CD14-positive monocyte (primary cell): ENCODE data around the gene PTPRD. TPM values are rescaled to one million over a fixed set of nuclear protein-coding genes. Genes with fewer than 3 reads are reported as not detected.

Source experiments
- DNase-seq, 3 donors: peaks; one replicate each; pipeline ENCODE4 v3.0.0-alpha.2; 2011 to 2022
- H2AFZ ChIP-seq: 2 replicates; pipeline ENCODE4 v1.6.0; 2012; ENCODE audit warnings: mild to moderate bottlenecking, low read depth, low read length, inconsistent platforms; ENCODE audit not compliant: insufficient read depth, poor library complexity, severe bottlenecking
- H3K27ac ChIP-seq, 2 donors: 1 replicate in 1 of 2; 2 replicates in 1 of 2; pipeline ENCODE4 v1.5.1; 2012 to 2013; ENCODE audit warnings: low read length in 2 of 2, control low read depth in 1 of 2, inconsistent platforms in 1 of 2, low read depth in 1 of 2, mild to moderate bottlenecking in 1 of 2
- H3K27me3 ChIP-seq, 2 donors: one replicate each; pipeline versions ENCODE4 v1.6.0 to v1.6.1; 2011 to 2013; ENCODE audit warnings: low read length in 2 of 2; ENCODE audit not compliant: control insufficient read depth in 2 of 2, insufficient read depth in 2 of 2
- H3K36me3 ChIP-seq, 2 donors: replicated peaks in 1 of 2; 1 replicate in 1 of 2; 2 replicates in 1 of 2; pipeline versions ENCODE4 v1.5.1 to v1.6.1; 2012 to 2013; ENCODE audit warnings: low read length in 2 of 2, control low read depth in 1 of 2, inconsistent platforms in 1 of 2, mild to moderate bottlenecking in 1 of 2; ENCODE audit not compliant: insufficient read depth in 2 of 2, control insufficient read depth in 1 of 2
- H3K4me1 ChIP-seq, 2 donors: 1 replicate in 1 of 2; 2 replicates in 1 of 2; pipeline versions ENCODE4 v1.5.1 to v1.6.1; 2012 to 2013; ENCODE audit warnings: low read length in 2 of 2, control low read depth in 1 of 2, inconsistent platforms in 1 of 2, mild to moderate bottlenecking in 1 of 2, moderate library complexity in 1 of 2; ENCODE audit not compliant: insufficient read depth in 2 of 2, control insufficient read depth in 1 of 2
- H3K4me2 ChIP-seq: replicated peaks from 2 replicates; pipeline ENCODE3; 2012; ENCODE audit warnings: low read length, moderate library complexity, mild to moderate bottlenecking; ENCODE audit not compliant: poor library complexity, severe bottlenecking; ENCODE audit errors: extremely low read depth
- H3K4me3 ChIP-seq, 3 experiments: fragments of 200-600 bp in 1 of 3; sonication (generic) in 1 of 3; replicated peaks in 1 of 3; 1 replicate in 2 of 3; 2 replicates in 1 of 3; pipeline ENCODE4 v1.5.1; 2011 to 2013; ENCODE audit warnings: low read length in 3 of 3, mild to moderate bottlenecking in 3 of 3, control low read depth in 2 of 3, low read depth in 2 of 3, inconsistent platforms in 1 of 3, moderate library complexity in 1 of 3
- H3K79me2 ChIP-seq: 2 replicates; pipeline ENCODE4 v1.6.0; 2012; ENCODE audit warnings: mild to moderate bottlenecking, control low read depth, inconsistent platforms, low read length, moderate library complexity; ENCODE audit not compliant: insufficient read depth
- H3K9ac ChIP-seq: 2 replicates; pipeline ENCODE4 v1.6.0; 2017; ENCODE audit warnings: low read length, mild to moderate bottlenecking; ENCODE audit not compliant: insufficient read depth, poor library complexity, severe bottlenecking
- H3K9me3 ChIP-seq, 2 donors: replicated peaks in 1 of 2; 1 replicate in 1 of 2; 2 replicates in 1 of 2; pipeline versions ENCODE4 v1.5.1 to v1.6.1; 2012 to 2013; ENCODE audit warnings: low read length in 2 of 2, control low read depth in 1 of 2; ENCODE audit not compliant: control insufficient read depth in 1 of 2, insufficient read depth in 1 of 2
- H4K20me1 ChIP-seq: 2 replicates; pipeline ENCODE4 v1.6.0; 2012; ENCODE audit warnings: mild to moderate bottlenecking, low read length, control low read depth, moderate library complexity; ENCODE audit not compliant: insufficient read depth
- H3K27ac Mint-ChIP-seq, 7 donors: one replicate each; pipeline ENCODE4 v1.8.0; 2020; ENCODE audit warnings: mild to moderate bottlenecking in 7 of 7, mixed read lengths in 7 of 7, moderate library complexity in 6 of 7, inconsistent platforms in 2 of 7
- H3K27me3 Mint-ChIP-seq, 3 donors: one replicate each; pipeline ENCODE4 v1.8.0; 2021 to 2022; ENCODE audit warnings: low read depth in 3 of 3, mild to moderate bottlenecking in 3 of 3, mixed read lengths in 3 of 3, moderate library complexity in 3 of 3, inconsistent platforms in 1 of 3
- H3K36me3 Mint-ChIP-seq, 2 donors: one replicate each; pipeline ENCODE4 v1.8.0; 2020; ENCODE audit warnings: mixed read lengths in 2 of 2, inconsistent platforms in 1 of 2, mild to moderate bottlenecking in 1 of 2
- H3K4me1 Mint-ChIP-seq: one replicate; pipeline ENCODE4 v1.8.0; 2020; ENCODE audit warnings: mild to moderate bottlenecking, mixed read lengths
- H3K4me3 Mint-ChIP-seq, 2 donors: one replicate each; pipeline ENCODE4 v1.8.0; 2020; ENCODE audit warnings: mild to moderate bottlenecking in 2 of 2, mixed read lengths in 2 of 2, moderate library complexity in 1 of 2
- H3K9me3 Mint-ChIP-seq, 7 donors: one replicate each; pipeline ENCODE4 v1.8.0; 2020 to 2022; ENCODE audit warnings: mixed read lengths in 7 of 7, mild to moderate bottlenecking in 6 of 7, moderate library complexity in 6 of 7, inconsistent platforms in 2 of 7
- WGBS: methylation state at CpG from one replicate; pipeline ENCODE4 v1.1.5; 2013; ENCODE audit warnings: missing lambda C conversion rate; ENCODE audit not compliant: insufficient coverage; 5-methylcytosine and 5-hydroxymethylcytosine counted together
- intact Hi-C, 2 donors: fragments of 100-400 bp; cut with micrococcal nuclease; formaldehyde crosslinking; loops; one replicate each; pipeline versions ENCODE4 v1.15.0 to v1.15.1; 2023
- polyA plus RNA-seq, 3 donors: library from polyadenylated mRNA; depleted of rRNA in 1 of 3; unstranded in 2 of 3; stranded (reverse) in 1 of 3; fragments of 300-500 nt in 2 of 3; fragments of >200 nt in 1 of 3; fragmentation: Illumina TruSeq in 2 of 3; gene quantifications; 1 replicate in 2 of 3; 2 replicates in 1 of 3; pipeline ENCODE4 v1.2.3, GENCODE V29; 2012 to 2021
- TF ChIP-seq, protein P1 (sequence below): fragments of 200-600 bp; IDR thresholded peaks from one replicate; pipeline ENCODE4 v1.8.0; 2022; ENCODE audit warnings: antibody characterized with exemption, mild to moderate bottlenecking

The PTPRD gene
- polyA plus RNA-seq, 3 donors = not detected

DNA sequence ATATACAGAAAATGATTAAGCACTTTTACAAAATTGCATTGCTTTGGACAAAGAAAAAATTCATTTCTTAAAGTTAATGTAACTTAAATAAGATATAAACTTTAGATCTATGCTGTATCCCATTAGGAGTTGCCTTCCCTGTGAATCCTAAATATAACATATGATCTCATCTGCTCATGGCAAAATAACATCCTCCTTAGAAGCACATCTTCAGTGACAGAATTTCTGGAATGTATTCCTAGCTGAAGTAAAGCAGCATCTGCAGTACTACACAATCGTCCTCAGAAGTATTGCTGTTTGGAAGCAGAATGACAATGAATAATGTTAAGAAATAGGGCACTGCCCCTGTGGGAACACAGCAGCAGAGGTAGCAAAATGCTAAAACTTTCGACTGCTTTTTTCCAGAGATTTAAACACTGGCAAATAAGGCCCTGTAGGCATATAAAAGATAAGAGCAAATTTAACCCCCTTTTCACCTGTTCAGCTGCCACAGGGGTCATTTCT, 571.0 kb downstream of the PTPRD start:
- H4K20me1 ChIP-seq = no peaks in the 10 kb centered on the region
- no peak overlapping the region for H3K4me3 Mint-ChIP-seq
- no peak overlapping the region for H3K4me2 ChIP-seq
- H3K27ac ChIP-seq = no peak overlapping the region
- H3K27ac Mint-ChIP-seq = no peak overlapping the region
- H3K4me1 ChIP-seq = no peaks in the 10 kb centered on the region
- no peaks in the 10 kb centered on the region for H3K9me3 Mint-ChIP-seq
- no peaks in the 10 kb centered on the region for H3K36me3 Mint-ChIP-seq
- DNase-seq = no peak
- H3K4me1 Mint-ChIP-seq = no peaks in the 10 kb centered on the region
- H3K9me3 ChIP-seq = no peaks in the 10 kb centered on the region
- intact Hi-C loops = no loop called here
- 100% methylated on average over 1 of the region's 2 CpGs for WGBS
- no peak overlapping the region for H3K4me3 ChIP-seq
- H3K27me3 Mint-ChIP-seq = peaks cover 0 to 3% (median 0%) of the 10 kb centered on the region in 3 donors
- H2AFZ ChIP-seq = no peak overlapping the region
- no peaks in the 10 kb centered on the region for H3K27me3 ChIP-seq
- H3K36me3 ChIP-seq = no peaks in the 10 kb centered on the region
- no peak overlapping the region for H3K9ac ChIP-seq
- no peaks in the 10 kb centered on the region for H3K79me2 ChIP-seq
- TF ChIP-seq, protein P1, sequence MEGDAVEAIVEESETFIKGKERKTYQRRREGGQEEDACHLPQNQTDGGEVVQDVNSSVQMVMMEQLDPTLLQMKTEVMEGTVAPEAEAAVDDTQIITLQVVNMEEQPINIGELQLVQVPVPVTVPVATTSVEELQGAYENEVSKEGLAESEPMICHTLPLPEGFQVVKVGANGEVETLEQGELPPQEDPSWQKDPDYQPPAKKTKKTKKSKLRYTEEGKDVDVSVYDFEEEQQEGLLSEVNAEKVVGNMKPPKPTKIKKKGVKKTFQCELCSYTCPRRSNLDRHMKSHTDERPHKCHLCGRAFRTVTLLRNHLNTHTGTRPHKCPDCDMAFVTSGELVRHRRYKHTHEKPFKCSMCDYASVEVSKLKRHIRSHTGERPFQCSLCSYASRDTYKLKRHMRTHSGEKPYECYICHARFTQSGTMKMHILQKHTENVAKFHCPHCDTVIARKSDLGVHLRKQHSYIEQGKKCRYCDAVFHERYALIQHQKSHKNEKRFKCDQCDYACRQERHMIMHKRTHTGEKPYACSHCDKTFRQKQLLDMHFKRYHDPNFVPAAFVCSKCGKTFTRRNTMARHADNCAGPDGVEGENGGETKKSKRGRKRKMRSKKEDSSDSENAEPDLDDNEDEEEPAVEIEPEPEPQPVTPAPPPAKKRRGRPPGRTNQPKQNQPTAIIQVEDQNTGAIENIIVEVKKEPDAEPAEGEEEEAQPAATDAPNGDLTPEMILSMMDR = no peak

DNA sequence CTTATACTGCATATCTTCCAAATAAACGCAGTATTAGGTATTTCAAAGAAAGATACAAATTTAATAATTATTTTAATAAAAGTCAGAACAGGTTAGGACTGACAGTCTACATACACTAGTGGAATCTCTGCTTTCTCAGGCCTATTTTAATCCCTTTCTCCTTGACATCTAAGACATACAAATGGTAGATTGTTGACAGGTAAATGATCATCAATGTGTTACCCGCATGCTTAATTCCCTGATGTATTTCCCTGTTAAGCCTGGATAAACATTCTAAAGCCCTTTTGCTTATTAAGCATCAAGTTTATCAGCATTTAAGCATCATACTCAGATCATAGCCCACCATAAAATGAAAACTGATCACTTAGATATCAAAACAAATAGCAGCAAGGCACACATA, 576.7 kb downstream of the PTPRD start:
- Histone ChIP-seq H3K9me3 (no peaks in the 10 kb centered on the region), H3K79me2 (no peaks in the 10 kb centered on the region), H4K20me1 (no peaks in the 10 kb centered on the region), H3K4me1 (no peaks in the 10 kb centered on the region), H3K4me2 (no peak overlapping the region), H2AFZ (no peak overlapping the region), H3K36me3 (no peaks in the 10 kb centered on the region), H3K4me3 (no peak overlapping the region), H3K9ac (no peak overlapping the region), H3K27ac (no peak overlapping the region), H3K27me3 (no peaks in the 10 kb centered on the region)
- WGBS = 100% methylated on average over 1 of the region's 2 CpGs
- intact Hi-C loops = no loop called here
- TF ChIP-seq, protein P1 = no peak
- Mint-ChIP-seq H3K4me1 (no peaks in the 10 kb centered on the region), H3K27me3 (peaks cover 0 to 1% (median 0%) of the 10 kb centered on the region in 3 donors), H3K27ac (no peak overlapping the region), H3K4me3 (no peak overlapping the region), H3K36me3 (no peaks in the 10 kb centered on the region), H3K9me3 (peaks cover 0 to 3% (median 0%) of the 10 kb centered on the region in 7 donors)
- DNase-seq = no peak
